Stimulated activated CD4-positive, alpha-beta T cell treated with anti-CD3 and anti-CD28 coated beads, Interleukin-1b, Interleukin-23, amount 100 ng/mL, for 4 hours (primary cell): ENCODE data around the gene CHD9NB.
A peak's percentile ranks its signal among the peaks of the same experiment; 100 is the strongest.
"Not testable (repeated sequence)": the region's sequence is repeated elsewhere in the genome, so short reads cannot be mapped to it uniquely, and the experiment has no call there.

Source experiments
- DNase-seq, 2 donors: peaks; one replicate each; pipeline ENCODE4 v3.0.0-alpha.2; 2020; ENCODE audit warnings: low read depth in 2 of 2

CHD9NB gene

GRCh38 chr16:53057658-53058057 lies 5.0 kb upstream of the CHD9NB start:
- no peak for DNase-seq

DNA sequence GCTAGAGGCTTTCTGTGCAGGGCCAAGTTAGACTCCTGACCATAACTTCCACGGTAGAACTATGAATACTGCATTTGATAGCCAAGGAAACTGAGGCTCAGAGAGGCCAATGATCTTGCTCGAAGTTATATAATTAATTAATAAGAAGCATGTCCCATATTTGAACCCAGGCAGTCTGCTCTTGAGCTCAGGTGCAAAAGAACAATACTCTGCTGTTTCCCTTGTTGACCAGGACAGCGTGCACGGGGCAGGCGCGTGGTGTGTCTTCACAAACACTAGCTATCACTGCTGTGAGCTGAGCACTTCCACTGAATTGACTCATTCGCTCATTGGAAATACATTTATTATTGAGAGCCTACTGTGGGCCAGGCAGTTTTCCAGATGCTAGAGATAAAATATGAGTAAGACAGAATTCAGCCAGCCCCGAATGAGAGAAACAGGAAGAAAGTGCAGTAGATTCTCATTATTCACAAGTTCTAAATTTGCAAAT lies 3.7 kb upstream of the CHD9NB start:
- no peak for DNase-seq

GRCh38 chr16:53055541-53056391 lies 3.1 kb upstream of the CHD9NB start:
- no peak for DNase-seq

- peak; percentile 62 to 70 for DNase-seq
Measured at GRCh38 chr16:53054670-53055485, 2.2 kb upstream of the CHD9NB start, which contains the start of gene CHD9. TSS of gene CHD9 (plus strand) at chr16:53054991. CDS start at chr16:53156090, 101,099 bp downstream.

GRCh38 chr16:53053967-53054669 lies 1.4 kb upstream of the CHD9NB start:
- no peak for DNase-seq

GRCh38 chr16:53051255-53051654 lies 1.4 kb downstream of the CHD9NB start:
- DNase-seq: not testable (repeated sequence)

- no peak for DNase-seq
Measured at GRCh38 chr16:53048139-53048915, 4.4 kb downstream of the CHD9NB start.

- DNase-seq: not testable (repeated sequence)
Measured at GRCh38 chr16:53047515-53047914, 5.2 kb downstream of the CHD9NB start.

- DNase-seq: no peak
Measured at GRCh38 chr16:53045341-53046220, 7.1 kb downstream of the CHD9NB start.

DNA sequence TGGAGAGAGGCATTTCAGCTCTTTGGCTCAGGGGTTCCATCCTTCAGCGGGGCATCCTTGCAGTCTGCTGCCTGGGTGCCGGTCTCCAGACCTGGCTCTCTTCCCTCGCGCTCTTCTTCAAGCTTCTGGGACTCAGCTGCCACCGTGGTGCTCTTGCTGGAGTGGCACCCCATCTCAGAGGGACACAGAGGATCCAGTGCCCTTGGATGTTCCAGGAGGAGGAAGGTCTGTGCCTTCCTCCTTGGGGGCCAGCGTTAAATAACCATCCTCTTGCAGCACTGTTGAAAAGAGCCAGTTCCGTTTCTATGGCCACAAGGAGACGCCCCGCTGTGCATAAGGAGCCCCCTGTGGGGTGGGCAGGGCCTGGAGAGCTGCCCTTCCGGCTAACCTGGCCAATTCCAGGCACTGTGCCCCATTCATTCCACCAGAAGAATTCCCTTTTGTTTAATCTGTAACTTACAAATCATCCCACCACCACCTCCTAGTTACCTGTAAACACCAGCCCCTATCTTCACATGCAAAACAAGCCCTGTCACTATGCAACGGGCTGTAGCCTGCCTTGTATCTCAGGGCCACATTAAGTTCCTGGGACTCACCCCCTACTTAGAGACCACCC lies 8.6 kb downstream of the CHD9NB start:
- DNase-seq: no peak

DNA sequence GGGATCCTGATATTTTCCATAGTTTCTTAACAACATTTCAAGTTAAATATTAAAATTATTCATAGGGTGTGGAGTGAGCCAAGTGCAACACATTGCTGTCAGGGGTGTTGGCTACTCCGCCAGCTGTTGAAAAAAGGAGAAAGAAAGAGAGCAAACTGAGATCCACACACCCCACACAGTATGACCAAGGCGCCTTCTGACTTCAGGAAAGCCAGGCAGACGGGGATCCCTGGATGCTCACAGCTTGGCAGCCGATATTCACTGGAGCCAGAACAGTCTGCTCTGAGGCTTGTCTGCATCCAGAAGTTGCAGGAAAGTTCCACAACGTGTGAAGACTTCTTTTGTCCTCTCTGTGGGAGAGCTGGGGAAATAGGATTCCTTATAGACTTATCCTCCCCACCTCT lies 9.3 kb downstream of the CHD9NB start:
- DNase-seq: no peak

- no peak for DNase-seq
Measured at GRCh38 chr16:53042235-53042701, 10.4 kb downstream of the CHD9NB start.

DNA sequence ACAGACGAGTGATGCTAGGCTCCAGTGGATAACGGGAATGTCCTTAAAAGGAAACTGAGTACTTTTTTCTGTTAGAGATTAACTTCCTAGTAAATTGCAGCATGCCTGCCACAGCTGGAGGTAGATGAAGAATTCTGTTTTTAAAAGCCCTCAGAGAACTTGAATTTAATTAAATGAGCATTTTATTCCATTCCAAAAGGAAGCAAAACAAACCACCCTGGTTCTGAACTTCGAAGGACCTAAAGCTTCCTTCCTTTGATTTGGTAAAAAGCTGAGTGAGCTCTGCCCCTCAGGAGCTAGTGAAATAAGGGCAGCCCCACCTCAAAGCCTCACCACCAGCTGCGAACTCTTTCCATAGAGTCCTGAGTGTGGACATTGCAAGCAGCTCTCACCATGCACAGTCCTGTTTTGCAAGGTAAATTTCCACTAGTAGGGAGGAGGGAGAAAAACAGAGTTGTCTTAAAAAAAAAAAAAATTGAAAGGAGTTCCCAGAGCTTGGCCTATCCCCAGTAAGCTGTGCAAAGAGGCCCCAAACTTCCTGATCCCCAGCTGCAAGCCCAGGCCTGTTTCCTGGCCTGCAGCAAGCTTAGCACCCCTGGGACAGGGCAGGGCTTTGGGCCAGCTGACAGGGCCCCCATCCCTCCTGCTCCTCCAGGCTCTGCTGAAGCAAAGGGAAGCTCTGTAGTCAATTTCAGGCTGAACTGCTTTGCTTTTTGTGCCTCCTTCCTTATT lies 11.2 kb downstream of the CHD9NB start:
- DNase-seq: no peak

- no peak for DNase-seq
Measured at GRCh38 chr16:53040788-53041187, 11.9 kb downstream of the CHD9NB start.

- DNase-seq: not testable (repeated sequence)
Measured at GRCh38 chr16:53036711-53037110, 16.0 kb downstream of the CHD9NB start.

DNA sequence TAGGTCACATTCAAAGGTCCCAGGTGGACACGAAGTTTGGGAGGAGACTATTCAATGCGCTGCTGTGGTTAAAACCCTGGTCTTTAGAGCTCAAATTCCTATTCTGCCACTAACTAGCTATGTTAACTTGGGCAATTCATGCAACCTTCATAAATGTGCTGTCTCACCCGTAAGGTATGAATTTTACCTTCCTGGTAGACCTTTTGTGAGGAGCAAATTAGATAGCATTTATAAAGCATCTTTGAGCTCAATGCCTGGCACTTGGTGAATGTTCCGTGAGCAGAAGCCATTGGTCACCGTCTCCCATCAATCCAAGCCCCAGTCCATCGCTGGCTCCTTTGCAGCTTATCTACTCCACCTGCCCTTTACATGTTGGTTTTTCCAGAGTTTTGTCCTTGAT lies 16.6 kb downstream of the CHD9NB start:
- DNase-seq: no peak

GRCh38 chr16:53035176-53035942 lies 17.3 kb downstream of the CHD9NB start:
- no peak for DNase-seq

DNA sequence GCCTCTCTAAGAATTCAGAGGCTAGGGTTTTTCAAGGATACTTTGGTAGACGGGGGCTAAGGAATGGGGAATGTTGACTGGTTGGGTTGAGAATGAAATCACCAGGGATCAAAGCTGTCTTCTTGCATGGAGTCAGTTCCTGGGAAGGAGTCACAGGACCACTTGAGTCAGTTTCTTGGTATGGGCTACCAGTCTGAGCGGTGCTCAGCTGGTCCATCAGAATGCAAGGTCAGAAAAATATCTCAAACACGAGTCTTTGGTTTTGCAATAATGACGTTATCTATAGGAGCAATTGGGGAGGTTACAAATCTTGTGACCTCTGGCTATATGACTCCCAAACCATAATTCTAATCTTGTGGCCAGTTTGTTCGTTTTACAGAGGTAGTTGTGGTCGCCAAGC lies 18.4 kb downstream of the CHD9NB start:
- no peak for DNase-seq
